Upper lobe of left lung (tissue), 6 donors: ENCODE measurements around the gene IP6K1. TPM values are rescaled to one million over a fixed set of nuclear protein-coding genes. Genes with fewer than 3 reads are reported as not detected.
"Not testable (repeated sequence)": the region's sequence is repeated elsewhere in the genome, so short reads cannot be mapped to it uniquely, and the experiment has no call there.

Source experiments
- ATAC-seq, 2 donors: fragments of 200-7000 bp; cut with Tn5 transposase; one replicate each; pipeline ENCODE4 v1.9.1; 2022; ENCODE audit warnings: mild to moderate bottlenecking in 2 of 2, moderate library complexity in 2 of 2; ENCODE audit not compliant: low FRiP score in 2 of 2
- DNase-seq, 2 donors: peaks; one replicate each; pipeline ENCODE4 v3.0.0-alpha.2; 2019 to 2020
- H3K27ac ChIP-seq, 4 donors: fragments of 200-600 bp; sonication (generic); one replicate each; pipeline ENCODE4 v1.5.1; 2016 to 2019
- H3K27me3 ChIP-seq, 4 donors: fragments of 200-600 bp; sonication (generic); one replicate each; pipeline ENCODE4 v1.5.1; 2017 to 2019
- H3K36me3 ChIP-seq, 4 donors: fragments of 200-600 bp; sonication (generic); one replicate each; pipeline ENCODE4 v1.5.1; 2016 to 2019
- H3K4me1 ChIP-seq, 4 donors: fragments of 200-600 bp; sonication (generic); one replicate each; pipeline ENCODE4 v1.5.1; 2018 to 2019
- H3K4me3 ChIP-seq, 4 donors: fragments of 200-600 bp; sonication (generic); one replicate each; pipeline ENCODE4 v1.5.1; 2017 to 2019; ENCODE audit warnings: mild to moderate bottlenecking in 2 of 4, moderate library complexity in 1 of 4
- H3K9me3 ChIP-seq, 4 donors: fragments of 200-600 bp; sonication (generic); one replicate each; pipeline ENCODE4 v1.5.1; 2018 to 2019
- EP300 ChIP-seq, 4 donors: sonication (generic); formaldehyde crosslinking; IDR thresholded peaks; one replicate each; pipeline ENCODE4 v1.5.1; 2017; ENCODE audit warnings: antibody characterized with exemption in 4 of 4, control low read depth in 2 of 4
- POLR2A ChIP-seq, 4 donors: fragments of 450-650 bp; IDR thresholded peaks; one replicate each; pipeline ENCODE4 v1.5.1; 2016 to 2017; ENCODE audit warnings: antibody characterized with exemption in 4 of 4, mild to moderate bottlenecking in 2 of 4
- POLR2AphosphoS5 ChIP-seq, 2 donors: sonication (generic); formaldehyde crosslinking; IDR thresholded peaks; one replicate each; pipeline ENCODE4 v1.5.1; 2017; ENCODE audit warnings: antibody characterized with exemption in 2 of 2
- whole genome bisulfite sequencing, 2 donors: methylation state at CpG; one replicate each; pipeline ENCODE4 v1.1.5; 2017 to 2018; 5-methylcytosine and 5-hydroxymethylcytosine counted together
- total RNA-seq, 6 donors: library from RNA; depleted of rRNA in 4 of 6; stranded (reverse); fragments of >200 nt in 4 of 6; gene quantifications; one replicate each; pipeline versions ENCODE4 v1.1.0 to v1.2.1, GENCODE V29; 2016 to 2021
- TF ChIP-seq, protein P1 (sequence below), 6 experiments: fragments of 450-650 bp in 4 of 6; fragments of 200-600 bp in 2 of 6; sonication (generic) in 2 of 6; IDR thresholded peaks; one replicate each; pipeline ENCODE4 v1.5.1; 2016 to 2019; ENCODE audit warnings: antibody characterized with exemption in 6 of 6
- donor health status: DM: no; HTN: no; CAD: no; lungs with moderate emphysema.
- donor health status: DM: no; HTN: yes; CAD: no; lungs with severe emphysema.

Gene IP6K1
- total RNA-seq, 6 donors from 2014 or later = 42.0 to 63.9 (median 49.7) TPM

DNA sequence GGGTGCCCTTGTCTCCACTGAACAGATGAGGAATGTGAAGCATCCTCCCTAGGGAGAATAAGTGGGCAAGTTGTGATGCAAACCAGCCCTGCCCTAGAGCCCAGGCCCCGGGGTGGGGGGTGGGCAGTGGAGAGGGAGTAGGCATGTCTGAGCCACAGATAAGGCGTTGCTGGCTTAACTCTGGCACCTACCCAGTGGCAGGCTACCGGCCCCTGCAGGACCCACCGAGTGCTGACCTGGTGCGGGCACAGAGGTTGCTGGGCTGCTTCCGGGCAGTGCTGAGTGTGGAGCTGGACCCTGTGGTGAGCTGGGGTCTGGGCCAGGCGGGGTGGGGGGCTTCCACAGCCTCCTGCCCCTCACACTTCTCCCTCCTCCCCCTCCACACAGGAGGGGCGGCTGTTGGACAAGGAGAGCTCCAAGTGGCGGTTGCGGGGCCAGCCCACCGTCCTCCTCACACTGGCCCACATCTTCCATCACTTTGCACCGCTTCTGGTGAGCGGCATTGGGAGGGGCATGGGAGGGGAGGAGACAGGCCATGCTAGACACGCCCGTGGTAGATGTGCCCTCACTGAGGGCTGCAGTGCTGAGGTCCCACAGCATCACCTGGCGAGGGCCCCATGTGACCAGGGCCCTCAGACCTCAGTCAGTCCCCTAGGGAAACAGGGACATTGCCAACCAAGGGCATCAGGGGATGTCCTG, 86.9 kb downstream of the IP6K1 start:
- H3K4me3 ChIP-seq = no peak overlapping the region
- TF ChIP-seq POLR2A (IDR thresholded peaks at IDR 0.05) (no peak), EP300 (IDR thresholded peaks at IDR 0.05) (no peak), POLR2AphosphoS5 (IDR thresholded peaks at IDR 0.05) (no peak)
- TF ChIP-seq, protein P1, sequence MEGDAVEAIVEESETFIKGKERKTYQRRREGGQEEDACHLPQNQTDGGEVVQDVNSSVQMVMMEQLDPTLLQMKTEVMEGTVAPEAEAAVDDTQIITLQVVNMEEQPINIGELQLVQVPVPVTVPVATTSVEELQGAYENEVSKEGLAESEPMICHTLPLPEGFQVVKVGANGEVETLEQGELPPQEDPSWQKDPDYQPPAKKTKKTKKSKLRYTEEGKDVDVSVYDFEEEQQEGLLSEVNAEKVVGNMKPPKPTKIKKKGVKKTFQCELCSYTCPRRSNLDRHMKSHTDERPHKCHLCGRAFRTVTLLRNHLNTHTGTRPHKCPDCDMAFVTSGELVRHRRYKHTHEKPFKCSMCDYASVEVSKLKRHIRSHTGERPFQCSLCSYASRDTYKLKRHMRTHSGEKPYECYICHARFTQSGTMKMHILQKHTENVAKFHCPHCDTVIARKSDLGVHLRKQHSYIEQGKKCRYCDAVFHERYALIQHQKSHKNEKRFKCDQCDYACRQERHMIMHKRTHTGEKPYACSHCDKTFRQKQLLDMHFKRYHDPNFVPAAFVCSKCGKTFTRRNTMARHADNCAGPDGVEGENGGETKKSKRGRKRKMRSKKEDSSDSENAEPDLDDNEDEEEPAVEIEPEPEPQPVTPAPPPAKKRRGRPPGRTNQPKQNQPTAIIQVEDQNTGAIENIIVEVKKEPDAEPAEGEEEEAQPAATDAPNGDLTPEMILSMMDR (IDR thresholded peaks at IDR 0.05) = no peak
- 86 to 90% methylated on average over 9 to 12 of the region's 16 CpGs for WGBS, 2 donors
- peaks cover 0 to 65% (median 46%) of the 10 kb centered on the region in 4 donors for H3K36me3 ChIP-seq
- H3K4me1 ChIP-seq = peaks cover 0 to 12% (median 3%) of the 10 kb centered on the region in 4 donors
- H3K9me3 ChIP-seq = no peaks in the 10 kb centered on the region
- peak overlapping the region in 1 of 4 donors; percentile 5 for H3K27ac ChIP-seq
- H3K27me3 ChIP-seq = no peaks in the 10 kb centered on the region
- ATAC-seq = no peak
- DNase-seq = peak in 1 of 2 donors; percentile 61

DNA sequence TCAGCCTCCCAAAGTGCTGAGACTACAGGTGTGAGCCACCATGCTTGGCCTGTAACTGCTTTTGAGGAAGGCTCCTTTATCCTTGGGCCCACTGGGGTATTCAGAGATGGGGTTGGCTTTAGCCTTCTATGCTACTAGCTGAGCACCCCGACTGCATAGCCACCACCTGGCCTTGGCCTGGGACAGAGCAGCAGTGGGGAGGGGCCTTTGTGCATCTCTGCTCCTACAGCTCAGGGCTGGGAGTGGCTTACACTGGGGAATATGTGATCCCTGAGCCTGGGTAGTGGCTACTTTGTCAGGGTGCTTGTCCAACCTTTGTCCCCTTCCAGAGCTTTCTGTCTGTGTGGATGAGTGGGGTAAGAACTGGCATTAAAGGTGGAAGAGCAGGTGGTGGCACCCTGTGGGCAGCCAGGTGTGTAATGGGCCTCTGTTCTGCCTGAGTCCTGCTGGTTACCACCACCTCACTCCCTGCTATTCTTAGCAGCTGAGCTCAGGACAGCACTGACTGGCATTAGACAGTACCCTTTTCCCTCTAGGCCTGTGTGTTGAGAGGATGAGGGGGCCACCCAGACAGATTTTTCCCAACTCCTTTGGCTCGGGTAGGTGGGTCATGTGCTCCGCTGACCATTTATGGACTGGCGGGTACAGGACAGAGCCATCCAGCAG, 90.9 kb downstream of the IP6K1 start:
- not testable (repeated sequence) for H3K27me3 ChIP-seq, DNase-seq, ATAC-seq, H3K27ac ChIP-seq, H3K9me3 ChIP-seq, H3K4me3 ChIP-seq
- peaks cover 0 to 39% (median 30%) of the 10 kb centered on the region in 4 donors for H3K36me3 ChIP-seq
- peaks cover 6 to 15% (median 9%) of the 10 kb centered on the region in 4 donors for H3K4me1 ChIP-seq
- 92 to 100% methylated on average over 1 to 3 of the region's 4 CpGs for WGBS, 2 donors

DNA sequence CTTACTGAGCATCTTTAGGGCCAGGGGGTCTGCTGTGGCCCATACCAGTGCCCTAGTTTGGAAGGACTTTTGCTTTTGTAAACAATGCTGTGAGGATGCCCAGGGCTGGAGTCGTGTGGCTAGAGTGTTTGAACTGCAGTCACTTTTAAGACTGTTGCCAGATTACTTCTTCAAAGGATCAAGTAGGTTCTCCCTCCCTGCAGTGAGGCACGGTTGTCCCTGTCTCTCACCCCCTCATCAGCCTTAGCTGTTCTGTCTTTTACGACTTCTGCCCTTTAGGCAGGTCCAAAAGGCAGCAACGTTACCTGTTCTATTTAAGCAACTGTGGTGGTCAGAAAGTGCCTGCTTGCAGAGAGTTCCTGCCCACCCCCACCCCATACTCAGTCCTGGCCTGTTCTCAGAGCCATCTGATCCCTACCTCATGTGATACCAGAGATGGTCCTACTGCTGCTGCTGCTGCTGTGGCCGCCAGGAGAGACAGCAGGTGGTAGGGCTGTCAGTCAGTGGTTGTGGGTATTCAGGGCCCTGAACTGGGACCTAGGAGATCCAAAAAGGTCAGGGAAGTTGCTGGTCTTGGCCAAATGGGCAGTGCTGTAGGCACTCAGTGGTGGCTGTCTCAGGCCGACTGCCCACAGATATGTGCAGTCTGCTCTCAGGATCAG, 91.8 kb downstream of the IP6K1 start:
- H3K36me3 ChIP-seq = peaks cover 0 to 29% (median 23%) of the 10 kb centered on the region in 4 donors
- H3K27me3 ChIP-seq, ATAC-seq, DNase-seq, H3K27ac ChIP-seq, H3K9me3 ChIP-seq, H3K4me3 ChIP-seq: not testable (repeated sequence)
- WGBS, 2 donors = 58 to 61% methylated on average over 5 of the region's 6 CpGs
- H3K4me1 ChIP-seq = peaks cover 12 to 22% (median 16%) of the 10 kb centered on the region in 4 donors

DNA sequence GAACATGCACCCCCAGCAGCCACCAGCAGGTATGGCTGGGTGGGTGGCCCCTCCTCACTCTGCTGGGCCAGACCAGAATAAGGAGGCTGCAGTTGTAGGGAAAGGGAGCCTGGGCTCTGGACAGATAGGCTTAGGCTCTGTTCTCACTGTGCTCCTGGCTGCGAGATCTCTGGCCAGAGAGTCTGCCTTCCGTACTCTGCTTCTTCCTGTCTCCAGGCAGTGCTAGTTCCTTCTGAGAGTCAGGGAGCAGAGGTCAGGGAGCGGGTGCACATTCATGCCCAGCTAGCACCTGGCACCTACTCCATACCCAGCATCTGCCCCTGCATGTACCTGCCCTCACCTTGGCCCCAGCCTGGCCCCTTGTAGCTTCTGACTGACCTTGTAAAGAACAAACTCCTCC, 94.9 kb downstream of the IP6K1 start:
- not testable (repeated sequence) for H3K27me3 ChIP-seq, DNase-seq, ATAC-seq, H3K4me3 ChIP-seq, H3K36me3 ChIP-seq, H3K27ac ChIP-seq, H3K9me3 ChIP-seq
- H3K4me1 ChIP-seq = peaks cover 21 to 39% (median 27%) of the 10 kb centered on the region in 4 donors
- whole genome bisulfite sequencing, 2 donors = 91 to 100% methylated on average over 1 to 3 of the region's 3 CpGs

DNA sequence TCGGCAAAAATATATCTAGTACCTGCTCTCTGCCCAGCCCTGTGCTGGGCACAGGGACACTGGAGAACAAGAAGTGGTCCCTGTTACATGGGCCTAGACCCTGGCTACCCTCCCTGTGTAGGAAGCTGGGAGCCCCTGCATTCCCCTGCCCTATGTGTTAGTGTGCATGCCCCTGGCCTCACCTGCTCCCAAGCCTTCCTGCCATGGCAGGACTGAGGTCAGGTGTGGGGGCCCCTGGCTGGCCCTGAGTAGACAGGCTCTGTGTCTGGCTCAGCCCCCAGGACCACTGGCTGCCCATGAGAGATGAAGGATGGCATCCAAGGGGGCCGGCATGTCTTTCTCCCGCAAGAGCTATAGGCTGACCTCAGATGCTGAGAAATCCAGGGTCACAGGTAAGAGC, 95.5 kb downstream of the IP6K1 start:
- H3K4me3 ChIP-seq = not testable (repeated sequence)

DNA sequence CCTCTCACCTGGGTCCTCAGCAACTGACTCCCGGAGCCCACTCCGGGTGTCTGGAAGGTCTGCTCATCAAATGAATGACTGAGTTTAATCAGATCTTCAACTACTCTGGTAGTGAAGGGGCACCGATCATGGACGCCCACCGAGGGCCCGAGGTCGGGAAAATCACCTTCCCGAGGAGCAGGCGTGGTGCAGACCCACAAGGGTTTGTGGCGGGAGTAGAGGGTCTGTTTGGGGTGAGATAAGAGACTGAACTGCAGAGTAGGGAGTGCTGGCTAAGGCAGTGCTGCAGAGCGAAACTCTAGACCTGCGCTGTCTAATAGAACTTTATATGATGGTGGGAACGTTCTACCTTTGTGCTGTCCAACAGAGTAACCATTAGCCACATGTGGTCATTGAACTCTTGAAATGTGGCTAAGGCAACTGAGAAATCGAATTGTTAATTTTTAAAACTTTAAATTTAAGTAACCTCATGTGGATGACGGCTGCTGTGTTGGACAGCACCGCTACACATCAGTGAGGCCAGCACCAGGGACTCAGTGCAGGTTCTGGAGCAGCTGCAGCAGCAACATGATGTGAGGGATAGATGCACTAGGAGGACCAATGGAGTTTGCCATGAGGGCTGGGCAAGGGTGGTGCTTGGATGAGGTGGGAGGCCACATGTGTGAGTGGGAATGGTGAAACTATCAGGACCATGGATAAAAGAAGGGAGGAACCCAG, 96.3 kb downstream of the IP6K1 start:
- not testable (repeated sequence) for H3K9me3 ChIP-seq, H3K27me3 ChIP-seq, H3K36me3 ChIP-seq, DNase-seq, ATAC-seq
- Histone ChIP-seq H3K4me1 (peaks cover 24 to 50% (median 30%) of the 10 kb centered on the region in 4 donors), H3K4me3 (peak overlapping the region; percentile 72 to 100 (median 95)), H3K27ac (peak overlapping the region; percentile 56 to 90 (median 82))
- WGBS, 2 donors = 9 to 15% methylated on average over 14 to 16 of the region's 16 CpGs

More for the DNA sequence above, 95.5 kb downstream of the IP6K1 start:
- not testable (repeated sequence) for ATAC-seq, H3K27ac ChIP-seq, DNase-seq, H3K36me3 ChIP-seq, H3K27me3 ChIP-seq, H3K9me3 ChIP-seq
- 92 to 96% methylated on average over 3 of the region's 3 CpGs for WGBS, 2 donors
- peaks cover 24 to 45% (median 29%) of the 10 kb centered on the region in 4 donors for H3K4me1 ChIP-seq
